Measurements from ENCODE around the gene GMDS.
A peak's percentile ranks its signal among the peaks of the same experiment; 100 is the strongest.

GMDS gene

DNA sequence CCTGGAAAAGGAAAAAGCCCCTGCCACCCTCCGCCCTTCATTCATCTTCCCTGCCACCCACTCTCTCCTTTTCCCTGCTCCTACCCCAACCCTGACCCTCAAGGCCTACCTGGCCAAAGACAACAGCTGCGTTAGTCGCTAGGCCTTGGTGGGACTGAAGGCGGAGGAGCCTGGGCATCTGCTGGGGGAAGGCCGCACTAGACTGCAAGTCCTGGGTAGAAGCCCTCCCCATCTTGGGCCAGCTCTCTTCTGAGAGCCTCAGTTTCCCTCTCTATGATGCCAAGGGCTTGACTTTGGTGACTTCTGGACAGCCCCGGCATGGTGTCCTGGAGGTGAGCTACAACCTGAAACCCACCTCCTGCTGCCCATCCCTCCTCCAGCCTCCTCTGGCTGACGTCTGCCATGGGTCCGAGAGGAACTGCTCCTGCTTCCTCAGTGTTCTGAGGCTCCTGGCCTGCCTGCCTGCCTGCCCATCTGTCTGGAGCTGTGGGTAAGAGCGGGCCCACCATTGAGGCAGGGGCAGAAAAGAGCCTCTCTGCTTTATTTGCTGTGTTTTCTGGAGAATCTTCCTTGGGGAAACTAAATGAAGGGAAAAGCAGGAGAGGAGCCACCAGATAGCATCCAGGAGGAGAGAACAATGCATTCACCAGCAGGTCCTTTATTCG is 643.2 kb downstream of the GMDS start:
- FAIRE-seq: no peak
- TF ChIP-seq POLR2AphosphoS5 (IDR thresholded peaks at IDR 0.05; ENCODE audit: low read depth, low read length): no peak
- TF ChIP-seq TAF1 (IDR thresholded peaks at IDR 0.05; ENCODE audit: borderline replicate concordance, low read depth, low read length): no peak
- no peak for TF ChIP-seq POLR2A (IDR thresholded peaks at IDR 0.05; ENCODE audit: low read depth, low read length)
- no peak for DNase-seq (ENCODE audit: insufficient read length)

- no peak for DNase-seq (ENCODE audit: insufficient read length)
- no peak for TF ChIP-seq POLR2AphosphoS5 (IDR thresholded peaks at IDR 0.05; ENCODE audit: low read depth, low read length)
- TF ChIP-seq TAF1 (IDR thresholded peaks at IDR 0.05; ENCODE audit: borderline replicate concordance, low read depth, low read length): no peak
- no peak for TF ChIP-seq POLR2A (IDR thresholded peaks at IDR 0.05; ENCODE audit: low read depth, low read length)
- no peak for FAIRE-seq
Measured at GRCh38 chr6:1601158-1602048, 644.0 kb downstream of the GMDS start.

- TF ChIP-seq POLR2A (IDR thresholded peaks at IDR 0.05; ENCODE audit: low read depth, low read length): no peak
- TF ChIP-seq TAF1 (IDR thresholded peaks at IDR 0.05; ENCODE audit: borderline replicate concordance, low read depth, low read length): no peak
- no peak for TF ChIP-seq POLR2AphosphoS5 (IDR thresholded peaks at IDR 0.05; ENCODE audit: low read depth, low read length)
- FAIRE-seq: no peak
- no peak for DNase-seq (ENCODE audit: insufficient read length)
Measured at GRCh38 chr6:1600764-1601157, 644.6 kb downstream of the GMDS start.

- DNase-seq (ENCODE audit: insufficient read length) (no peak), FAIRE-seq (no peak)
- TF ChIP-seq POLR2A (IDR thresholded peaks at IDR 0.05; ENCODE audit: low read depth, low read length) (no peak), POLR2AphosphoS5 (IDR thresholded peaks at IDR 0.05; ENCODE audit: low read depth, low read length) (no peak), TAF1 (IDR thresholded peaks at IDR 0.05; ENCODE audit: borderline replicate concordance, low read depth, low read length) (no peak)
Measured at GRCh38 chr6:1600063-1600763, 645.2 kb downstream of the GMDS start.

DNA sequence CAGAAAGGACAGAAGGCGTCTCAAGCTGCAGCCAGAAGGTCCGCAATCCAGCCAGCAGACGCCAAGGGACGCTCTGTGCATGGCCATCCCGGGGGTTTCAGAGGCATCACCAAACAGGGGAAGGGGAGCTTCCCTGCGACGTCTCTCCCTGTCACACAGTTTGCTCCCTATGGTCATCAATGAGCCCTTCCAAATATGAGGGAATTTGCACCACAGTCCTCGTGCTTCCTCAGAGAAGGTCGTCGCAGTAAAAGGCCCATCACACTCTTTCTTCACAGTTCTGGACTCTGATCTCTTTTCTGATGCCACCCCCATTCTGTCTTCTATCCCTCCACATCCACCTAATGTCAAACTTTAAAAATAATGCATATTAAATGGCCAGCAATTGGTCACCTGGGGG is 645.9 kb downstream of the GMDS start:
- DNase-seq (ENCODE audit: insufficient read length) (no peak), FAIRE-seq (no peak)
- no peak for TF ChIP-seq POLR2AphosphoS5 (IDR thresholded peaks at IDR 0.05; ENCODE audit: low read depth, low read length)
- TF ChIP-seq TAF1 (IDR thresholded peaks at IDR 0.05; ENCODE audit: borderline replicate concordance, low read depth, low read length): no peak
- no peak for TF ChIP-seq POLR2A (IDR thresholded peaks at IDR 0.05; ENCODE audit: low read depth, low read length)

DNA sequence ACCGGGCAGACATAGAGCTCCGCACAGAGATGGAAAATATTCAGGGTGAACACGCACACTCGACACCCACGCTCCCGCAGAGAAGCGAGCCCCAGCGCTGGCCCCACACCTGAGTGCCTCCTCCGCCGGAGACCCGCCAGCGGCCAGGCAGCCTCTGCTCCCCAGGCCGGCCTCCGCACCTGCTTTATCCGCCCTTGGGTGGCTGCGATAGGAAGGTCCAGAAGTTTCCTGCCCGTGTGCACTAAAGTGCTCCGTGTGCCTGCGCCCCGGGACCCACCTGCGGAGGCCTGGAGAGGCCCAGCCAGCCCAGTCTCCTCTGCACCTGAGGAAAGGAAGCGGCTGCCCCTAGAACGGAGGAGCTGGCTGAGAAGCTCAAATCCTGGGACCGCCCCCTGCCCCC is 646.5 kb downstream of the GMDS start:
- TF ChIP-seq POLR2A (IDR thresholded peaks at IDR 0.05; ENCODE audit: low read depth, low read length) (no peak), POLR2AphosphoS5 (IDR thresholded peaks at IDR 0.05; ENCODE audit: low read depth, low read length) (no peak), TAF1 (IDR thresholded peaks at IDR 0.05; ENCODE audit: borderline replicate concordance, low read depth, low read length) (no peak)
- DNase-seq (ENCODE audit: insufficient read length): no peak
- no peak for FAIRE-seq

DNA sequence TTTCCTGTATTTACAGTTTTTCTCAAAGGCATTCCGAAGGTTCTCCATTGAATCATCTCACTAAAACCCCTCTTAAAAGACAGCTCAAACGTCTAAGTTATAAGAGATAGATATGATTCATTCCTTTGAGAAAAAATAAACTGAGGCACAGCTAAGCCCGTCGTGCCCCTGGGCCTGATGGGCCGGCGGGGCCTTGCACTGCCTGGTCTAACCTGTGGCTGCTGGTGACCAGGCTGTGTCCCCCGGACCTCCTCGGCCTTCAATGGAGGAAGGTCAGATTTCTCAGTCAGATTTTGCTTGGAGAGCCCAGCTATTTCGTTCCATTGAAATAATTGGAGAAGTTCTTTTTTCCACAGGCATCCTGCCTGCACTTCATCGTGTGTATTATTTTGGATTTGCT is 647.0 kb downstream of the GMDS start:
- no peak for TF ChIP-seq POLR2AphosphoS5 (IDR thresholded peaks at IDR 0.05; ENCODE audit: low read depth, low read length)
- DNase-seq (ENCODE audit: insufficient read length) (no peak), FAIRE-seq (no peak)

DNA sequence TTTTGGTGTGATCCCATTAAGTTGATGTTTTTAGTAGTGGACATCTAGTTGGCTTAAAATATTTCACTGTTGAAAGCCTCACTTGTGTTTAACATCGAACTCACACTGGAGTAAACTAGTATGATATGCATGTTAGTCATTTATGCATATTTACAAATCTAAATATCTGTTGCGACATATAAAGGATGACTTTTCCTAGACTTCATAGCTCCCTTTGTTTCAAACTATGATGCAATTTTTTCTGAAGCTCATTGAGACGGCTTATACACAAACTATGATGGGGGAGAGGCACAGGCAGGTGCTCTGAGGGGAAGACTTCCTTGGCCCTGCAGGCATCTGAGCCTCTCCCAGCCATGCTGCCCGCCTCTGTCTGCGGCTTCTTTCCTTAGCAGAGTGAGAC is 647.5 kb downstream of the GMDS start:
- TF ChIP-seq POLR2A (IDR thresholded peaks at IDR 0.05; ENCODE audit: low read depth, low read length) (no peak), POLR2AphosphoS5 (IDR thresholded peaks at IDR 0.05; ENCODE audit: low read depth, low read length) (no peak), TAF1 (IDR thresholded peaks at IDR 0.05; ENCODE audit: borderline replicate concordance, low read depth, low read length) (no peak)
- DNase-seq (ENCODE audit: insufficient read length): no peak
- no peak for FAIRE-seq

- no peak for FAIRE-seq
Measured at GRCh38 chr6:1597121-1597744, 648.2 kb downstream of the GMDS start.

GRCh38 chr6:1596088-1596852 is 649.1 kb downstream of the GMDS start:
- FAIRE-seq: peak; percentile 84
- TF ChIP-seq TAF1 (IDR thresholded peaks at IDR 0.05; ENCODE audit: borderline replicate concordance, low read depth, low read length) (no peak), POLR2A (IDR thresholded peaks at IDR 0.05; ENCODE audit: low read depth, low read length) (no peak), POLR2AphosphoS5 (IDR thresholded peaks at IDR 0.05; ENCODE audit: low read depth, low read length) (no peak)
- peak; percentile 76 for DNase-seq (ENCODE audit: insufficient read length)

More at GRCh38 chr6:1597121-1597744, 648.2 kb downstream of the GMDS start:
- no peak for DNase-seq (ENCODE audit: insufficient read length)
- TF ChIP-seq POLR2A (IDR thresholded peaks at IDR 0.05; ENCODE audit: low read depth, low read length) (no peak), POLR2AphosphoS5 (IDR thresholded peaks at IDR 0.05; ENCODE audit: low read depth, low read length) (no peak), TAF1 (IDR thresholded peaks at IDR 0.05; ENCODE audit: borderline replicate concordance, low read depth, low read length) (no peak)

All from GM12892 (cell line).